SK-N-SH treated with all-trans-retinoic acid at 6 μM for 48 hours (cell line): ENCODE data around the gene MMP27.

Experiments used
- ATAC-seq: fragments of 200-7000 bp; cut with Tn5 transposase; 3 replicates; pipeline ENCODE4 v1.9.1; 2020; ENCODE audit warnings: mild to moderate bottlenecking, moderate library complexity
- ARNTL ChIP-seq: fragments of 450-650 bp; formaldehyde crosslinking; IDR thresholded peaks from 2 replicates; pipeline ENCODE4 v1.5.0; 2020; ENCODE audit warnings: low read depth, mild to moderate bottlenecking, moderate library complexity, borderline replicate concordance
- BACH2 ChIP-seq: fragments of 250-450 bp; sonication (Bioruptor Pico); IDR thresholded peaks from 2 replicates; pipeline ENCODE4 v1.9.0; 2021; ENCODE audit warnings: mild to moderate bottlenecking, borderline replicate concordance
- CREB5 ChIP-seq: fragments of 250-450 bp; sonication (Bioruptor Pico); IDR thresholded peaks from 2 replicates; pipeline ENCODE4 v1.5.1; 2020; ENCODE audit warnings: low read depth, mild to moderate bottlenecking, moderate library complexity
- CSDC2 ChIP-seq: fragments of 250-450 bp; sonication (Bioruptor Pico); IDR thresholded peaks from 2 replicates; pipeline ENCODE4 v1.5.0; 2020; ENCODE audit warnings: mild to moderate bottlenecking, moderate library complexity
- CSRNP3 ChIP-seq: fragments of 250-450 bp; sonication (Bioruptor Pico); IDR thresholded peaks from 2 replicates; pipeline ENCODE4 v1.5.1; 2021; ENCODE audit warnings: mild to moderate bottlenecking, moderate library complexity
- GLIS3 ChIP-seq: fragments of 250-450 bp; sonication (Bioruptor Pico); IDR thresholded peaks from 2 replicates; pipeline ENCODE4 v1.5.0; 2020; ENCODE audit warnings: mild to moderate bottlenecking, moderate library complexity
- ISL1 ChIP-seq: fragments of 250-450 bp; sonication (Bioruptor Pico); IDR thresholded peaks from 2 replicates; pipeline ENCODE4 v2.1.2; 2022; ENCODE audit warnings: mild to moderate bottlenecking, moderate library complexity
- OSR1 ChIP-seq: fragments of 250-450 bp; sonication (Bioruptor Pico); IDR thresholded peaks from 2 replicates; pipeline ENCODE4 v1.8.0; 2022; ENCODE audit warnings: moderate library complexity, mild to moderate bottlenecking, inconsistent platforms
- PATZ1 ChIP-seq: fragments of 250-450 bp; sonication (Bioruptor Pico); IDR thresholded peaks from 2 replicates; pipeline ENCODE4 v1.8.0; 2020; ENCODE audit warnings: mild to moderate bottlenecking, moderate library complexity, borderline replicate concordance
- POU6F1 ChIP-seq: fragments of 250-450 bp; sonication (Bioruptor Pico); IDR thresholded peaks from 2 replicates; pipeline ENCODE4 v1.8.0; 2021; ENCODE audit warnings: low read depth, mild to moderate bottlenecking, moderate library complexity, borderline replicate concordance
- PPARA ChIP-seq: fragments of 250-450 bp; sonication (Bioruptor Pico); IDR thresholded peaks from 2 replicates; pipeline ENCODE4 v1.5.0; 2020; ENCODE audit warnings: mild to moderate bottlenecking, borderline replicate concordance
- RARB ChIP-seq: fragments of 250-450 bp; sonication (Bioruptor Pico); IDR thresholded peaks from 2 replicates; pipeline ENCODE4 v1.8.0; 2021; ENCODE audit warnings: mild to moderate bottlenecking, moderate library complexity
- SNAI2 ChIP-seq: fragments of 250-450 bp; sonication (Bioruptor Pico); IDR thresholded peaks from 2 replicates; pipeline ENCODE4 v1.5.0; 2020; ENCODE audit warnings: mild to moderate bottlenecking, moderate library complexity
- TOX ChIP-seq: fragments of 250-450 bp; sonication (Bioruptor Pico); IDR thresholded peaks from 2 replicates; pipeline ENCODE4 v1.8.0; 2021; ENCODE audit warnings: mild to moderate bottlenecking, moderate library complexity, borderline replicate concordance
- TSHZ2 ChIP-seq: fragments of 250-450 bp; sonication (Bioruptor Pico); IDR thresholded peaks from 2 replicates; pipeline ENCODE4 v1.5.0; 2020; ENCODE audit warnings: mild to moderate bottlenecking, moderate library complexity
- ZFP3 ChIP-seq: fragments of 250-450 bp; sonication (Bioruptor Pico); IDR thresholded peaks from 2 replicates; pipeline ENCODE4 v1.5.0; 2020; ENCODE audit warnings: mild to moderate bottlenecking, moderate library complexity
- ZFP30 ChIP-seq: fragments of 450-650 bp; formaldehyde crosslinking; IDR thresholded peaks from 2 replicates; pipeline ENCODE4 v1.5.0; 2022; ENCODE audit warnings: mild to moderate bottlenecking, moderate library complexity
- ZNF70 ChIP-seq: fragments of 450-650 bp; formaldehyde crosslinking; IDR thresholded peaks from 2 replicates; pipeline ENCODE4 v1.5.0; 2020; ENCODE audit warnings: mild to moderate bottlenecking, moderate library complexity
- ZNF8 ChIP-seq: fragments of 450-650 bp; formaldehyde crosslinking; IDR thresholded peaks from 2 replicates; pipeline ENCODE4 v1.5.0; 2020; ENCODE audit warnings: mild to moderate bottlenecking, moderate library complexity

The MMP27 gene

GRCh38 chr11:102716527-102716926, 11.0 kb upstream of the MMP27 start:
- TF ChIP-seq GLIS3 (no peak), TSHZ2 (CRISPR knock-in tag) (no peak), ZFP3 (no peak), SNAI2 (CRISPR knock-in tag) (no peak), CSRNP3 (no peak), PPARA (CRISPR knock-in tag) (no peak), OSR1 (CRISPR knock-in tag) (no peak), ZNF70 (CRISPR knock-in tag) (no peak), ARNTL (CRISPR knock-in tag) (no peak), POU6F1 (no peak), CSDC2 (no peak), ISL1 (CRISPR knock-in tag) (no peak), RARB (CRISPR knock-in tag) (no peak), CREB5 (CRISPR knock-in tag) (no peak), ZNF8 (CRISPR knock-in tag) (no peak)
- ATAC-seq = no peak

- no peak for TF ChIP-seq CREB5 (CRISPR knock-in tag)
Observed at GRCh38 chr11:102712137-102712536, 6.6 kb upstream of the MMP27 start.

GRCh38 chr11:102709201-102709945, 3.8 kb upstream of the MMP27 start:
- TF ChIP-seq TOX (CRISPR knock-in tag) (no peak), ZFP3 (no peak), PATZ1 (CRISPR knock-in tag) (no peak), SNAI2 (CRISPR knock-in tag) (no peak), POU6F1 (no peak), CSRNP3 (no peak), GLIS3 (no peak), ARNTL (CRISPR knock-in tag) (no peak), RARB (CRISPR knock-in tag) (no peak), ZNF70 (CRISPR knock-in tag) (no peak), BACH2 (CRISPR knock-in tag) (no peak), TSHZ2 (CRISPR knock-in tag) (no peak), ZFP30 (CRISPR knock-in tag) (no peak)
- no peak for ATAC-seq

More at GRCh38 chr11:102712137-102712536, 6.6 kb upstream of the MMP27 start:
- no peak for ATAC-seq
